ENCODE measurements around the gene RHOV. TPM values are rescaled to one million over a fixed set of nuclear protein-coding genes. Genes with fewer than 3 reads are reported as not detected.

Gene RHOV
- total and polyA plus RNA-seq, 7 donors: 0.10 to 0.23 TPM; not detected in 5

DNA sequence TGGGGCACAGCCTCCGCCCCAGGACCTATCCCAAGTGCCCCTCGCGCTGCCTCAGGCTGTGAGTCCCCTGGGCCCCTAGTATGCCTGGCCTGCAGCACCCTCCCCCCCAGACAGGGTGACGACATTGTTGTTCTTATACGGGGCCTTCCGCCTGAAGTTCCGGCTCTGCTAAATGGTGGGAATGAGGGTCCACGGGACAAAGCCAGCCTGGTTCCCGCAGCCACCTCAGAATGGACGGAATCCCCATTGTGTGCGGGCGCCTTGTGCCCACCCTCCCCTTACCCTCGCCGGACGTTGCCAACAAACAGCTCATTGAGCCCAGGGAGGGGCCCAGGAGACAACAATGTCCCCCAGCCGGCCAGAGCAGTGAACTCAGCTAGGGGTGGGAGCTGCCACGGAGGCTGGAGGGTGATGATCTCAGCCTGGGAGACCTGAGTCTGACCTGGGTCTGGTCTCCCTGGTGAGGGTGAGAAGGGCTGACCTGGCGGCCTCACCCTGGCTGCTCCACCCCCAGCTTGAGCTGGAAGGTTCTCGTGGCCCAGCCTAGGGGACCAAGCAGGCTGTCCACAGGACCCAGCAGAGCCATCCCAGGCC, 44.9 kb upstream of the RHOV start:
- ATAC-seq: peak in 1 of 4 donors; percentile 21

DNA sequence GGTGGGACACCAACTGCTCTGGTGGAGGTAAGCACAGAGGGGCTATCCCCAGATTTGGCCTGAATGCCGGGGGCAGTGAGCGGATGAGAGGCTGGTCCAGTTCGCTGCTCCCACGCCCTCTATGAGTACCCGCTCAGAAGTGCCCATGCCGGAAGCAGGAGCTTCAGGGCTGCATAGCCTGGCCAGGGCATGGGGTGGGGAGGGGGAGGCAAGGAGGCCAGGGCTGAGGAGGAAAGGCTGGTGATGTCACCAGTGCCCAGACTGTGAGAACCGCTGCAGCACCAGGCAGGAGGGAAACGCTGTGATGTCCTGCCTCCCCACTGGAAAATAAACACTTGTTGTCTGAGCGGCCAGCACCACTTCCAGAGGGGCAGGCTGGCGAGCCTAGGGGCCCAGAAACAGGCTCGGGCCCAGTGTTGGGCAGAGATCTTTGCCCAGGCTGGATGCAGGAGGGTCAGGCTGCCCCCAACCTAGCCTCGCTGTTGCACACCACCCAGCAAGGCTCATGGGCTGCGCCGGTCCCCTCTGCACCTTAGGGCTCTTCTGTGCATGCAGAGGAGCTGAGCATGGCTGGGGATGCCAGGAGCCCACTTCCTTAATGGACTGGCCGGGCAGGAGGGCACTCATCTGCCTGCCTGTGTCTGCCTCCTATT, 44.2 kb upstream of the RHOV start:
- 68 to 78% (median 74%) methylated on average over 15 of the region's 15 CpGs for WGBS, 3 donors
- H3K27ac ChIP-seq: peak overlapping the region; percentile 60
- ATAC-seq (peak in 1 of 4 donors; percentile 20), DNase-seq (no peak)
- TF ChIP-seq, protein P1, sequence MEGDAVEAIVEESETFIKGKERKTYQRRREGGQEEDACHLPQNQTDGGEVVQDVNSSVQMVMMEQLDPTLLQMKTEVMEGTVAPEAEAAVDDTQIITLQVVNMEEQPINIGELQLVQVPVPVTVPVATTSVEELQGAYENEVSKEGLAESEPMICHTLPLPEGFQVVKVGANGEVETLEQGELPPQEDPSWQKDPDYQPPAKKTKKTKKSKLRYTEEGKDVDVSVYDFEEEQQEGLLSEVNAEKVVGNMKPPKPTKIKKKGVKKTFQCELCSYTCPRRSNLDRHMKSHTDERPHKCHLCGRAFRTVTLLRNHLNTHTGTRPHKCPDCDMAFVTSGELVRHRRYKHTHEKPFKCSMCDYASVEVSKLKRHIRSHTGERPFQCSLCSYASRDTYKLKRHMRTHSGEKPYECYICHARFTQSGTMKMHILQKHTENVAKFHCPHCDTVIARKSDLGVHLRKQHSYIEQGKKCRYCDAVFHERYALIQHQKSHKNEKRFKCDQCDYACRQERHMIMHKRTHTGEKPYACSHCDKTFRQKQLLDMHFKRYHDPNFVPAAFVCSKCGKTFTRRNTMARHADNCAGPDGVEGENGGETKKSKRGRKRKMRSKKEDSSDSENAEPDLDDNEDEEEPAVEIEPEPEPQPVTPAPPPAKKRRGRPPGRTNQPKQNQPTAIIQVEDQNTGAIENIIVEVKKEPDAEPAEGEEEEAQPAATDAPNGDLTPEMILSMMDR (IDR thresholded peaks at IDR 0.05): no peak
- H3K4me1 ChIP-seq: peaks cover 4% of the 10 kb centered on the region
- peak overlapping the region; percentile 45 for H3K4me3 ChIP-seq
- H3K9me3 ChIP-seq: no peaks in the 10 kb centered on the region
- intact Hi-C loops (cut with DNase I): no loop called here
- H3K36me3 ChIP-seq (ENCODE audit: insufficient read depth in 1 of 2, low read depth in 1 of 2): no peaks in the 10 kb centered on the region
- H3K27me3 ChIP-seq (ENCODE audit: insufficient read depth in 3 of 3, low read length in 2 of 3): no peaks in the 10 kb centered on the region

More for the DNA sequence above, 44.9 kb upstream of the RHOV start:
- Histone ChIP-seq H3K4me1 (peaks cover 10% of the 10 kb centered on the region), H3K9me3 (no peaks in the 10 kb centered on the region), H3K27me3 (ENCODE audit: insufficient read depth in 3 of 3, low read length in 2 of 3) (no peaks in the 10 kb centered on the region), H3K36me3 (ENCODE audit: insufficient read depth in 1 of 2, low read depth in 1 of 2) (no peaks in the 10 kb centered on the region), H3K4me3 (peak overlapping the region; percentile 45), H3K27ac (peak overlapping the region; percentile 60)
- intact Hi-C loops (cut with DNase I): no loop called here
- 56 to 79% (median 72%) methylated on average over 19 of the region's 19 CpGs for WGBS, 3 donors
- TF ChIP-seq, protein P1 (IDR thresholded peaks at IDR 0.05): no peak
- no peak for DNase-seq

DNA sequence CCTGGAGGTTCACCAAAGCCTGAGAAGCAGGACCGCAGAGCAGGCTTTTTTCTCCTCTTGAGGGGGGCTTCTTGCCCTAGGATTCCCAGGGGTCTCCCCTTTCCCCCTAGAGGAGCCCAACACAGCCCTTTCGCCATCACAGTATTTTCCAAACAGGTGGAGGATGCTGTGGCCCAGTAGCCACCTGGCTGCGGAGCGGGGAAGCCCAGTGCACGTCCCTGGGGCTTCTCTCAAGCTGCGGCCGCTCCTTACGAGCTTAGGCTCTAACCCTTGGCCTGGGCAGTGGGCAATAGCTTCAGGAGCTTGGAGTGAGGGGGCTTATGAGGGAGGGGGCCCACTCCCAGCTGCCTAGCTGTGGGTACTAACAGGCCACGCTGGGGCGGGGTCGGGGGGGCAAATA, 43.6 kb upstream of the RHOV start:
- DNase-seq (no peak), ATAC-seq (no peak)
- Histone ChIP-seq H3K27me3 (ENCODE audit: insufficient read depth in 3 of 3, low read length in 2 of 3) (no peaks in the 10 kb centered on the region), H3K9me3 (no peaks in the 10 kb centered on the region), H3K36me3 (ENCODE audit: insufficient read depth in 1 of 2, low read depth in 1 of 2) (no peaks in the 10 kb centered on the region), H3K4me1 (no peaks in the 10 kb centered on the region), H3K4me3 (peak overlapping the region; percentile 45), H3K27ac (peak overlapping the region; percentile 60)
- TF ChIP-seq, protein P1 (IDR thresholded peaks at IDR 0.05): no peak
- intact Hi-C loops (cut with DNase I): no loop called here
- WGBS, 3 donors: 63 to 72% (median 66%) methylated on average over 11 of the region's 11 CpGs

DNA sequence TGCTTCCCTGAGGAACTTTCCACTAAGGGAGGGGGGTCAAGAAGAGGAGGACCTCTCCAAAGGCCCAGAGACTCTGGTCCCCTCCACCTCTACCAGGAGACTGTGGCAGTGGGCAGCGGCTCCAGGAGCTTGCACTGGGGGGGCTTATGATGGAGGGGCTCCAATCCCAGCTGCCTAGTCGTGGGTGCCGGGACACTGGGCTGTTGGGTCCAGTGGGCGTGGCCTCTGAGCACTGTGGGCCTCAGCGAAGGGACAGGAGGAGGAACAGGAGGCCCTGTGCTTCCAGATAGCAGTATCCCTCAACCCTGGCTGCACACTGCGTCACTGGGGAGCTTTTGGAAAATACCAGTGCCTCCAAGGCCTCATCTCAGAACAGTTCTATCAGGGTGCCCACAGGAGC, 41.6 kb upstream of the RHOV start:
- ATAC-seq: no peak

More for the DNA sequence above, 41.6 kb upstream of the RHOV start:
- Histone ChIP-seq H3K27me3 (ENCODE audit: insufficient read depth in 3 of 3, low read length in 2 of 3) (no peaks in the 10 kb centered on the region), H3K4me1 (no peaks in the 10 kb centered on the region), H3K27ac (peak overlapping the region; percentile 30), H3K36me3 (ENCODE audit: insufficient read depth in 1 of 2, low read depth in 1 of 2) (no peaks in the 10 kb centered on the region), H3K9me3 (no peaks in the 10 kb centered on the region), H3K4me3 (no peak overlapping the region)
- TF ChIP-seq, protein P1 (IDR thresholded peaks at IDR 0.05): no peak
- intact Hi-C loops (cut with DNase I): no loop called here
- WGBS, 3 donors: 67 to 78% (median 68%) methylated on average over 6 of the region's 6 CpGs
- no peak for DNase-seq

All from psoas muscle (tissue), 8 donors.